ENCODE measurements around the gene MAGI2.

DNA sequence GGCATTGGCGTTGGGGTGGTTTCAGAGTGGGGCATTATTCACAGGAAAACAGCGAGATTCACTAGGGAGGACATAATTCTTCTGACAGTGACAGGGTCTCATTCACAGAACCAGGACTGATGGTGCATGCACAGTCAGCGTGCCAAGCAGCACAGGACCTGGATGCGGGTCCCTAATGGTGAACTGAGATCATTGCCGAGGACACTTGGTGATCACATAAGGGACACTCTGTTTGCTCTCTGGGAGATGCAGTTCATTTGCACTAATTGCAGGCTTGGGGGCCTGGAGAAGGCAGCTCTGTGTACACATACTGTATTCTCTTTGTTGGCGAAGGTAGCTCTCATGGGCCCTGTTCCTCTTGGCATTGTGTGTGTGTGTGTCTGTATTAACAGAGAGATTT lies 938.8 kb downstream of the MAGI2 start:
- no peak for TF ChIP-seq POLR2A (IDR thresholded peaks at IDR 0.05)
- TF ChIP-seq, protein P1, sequence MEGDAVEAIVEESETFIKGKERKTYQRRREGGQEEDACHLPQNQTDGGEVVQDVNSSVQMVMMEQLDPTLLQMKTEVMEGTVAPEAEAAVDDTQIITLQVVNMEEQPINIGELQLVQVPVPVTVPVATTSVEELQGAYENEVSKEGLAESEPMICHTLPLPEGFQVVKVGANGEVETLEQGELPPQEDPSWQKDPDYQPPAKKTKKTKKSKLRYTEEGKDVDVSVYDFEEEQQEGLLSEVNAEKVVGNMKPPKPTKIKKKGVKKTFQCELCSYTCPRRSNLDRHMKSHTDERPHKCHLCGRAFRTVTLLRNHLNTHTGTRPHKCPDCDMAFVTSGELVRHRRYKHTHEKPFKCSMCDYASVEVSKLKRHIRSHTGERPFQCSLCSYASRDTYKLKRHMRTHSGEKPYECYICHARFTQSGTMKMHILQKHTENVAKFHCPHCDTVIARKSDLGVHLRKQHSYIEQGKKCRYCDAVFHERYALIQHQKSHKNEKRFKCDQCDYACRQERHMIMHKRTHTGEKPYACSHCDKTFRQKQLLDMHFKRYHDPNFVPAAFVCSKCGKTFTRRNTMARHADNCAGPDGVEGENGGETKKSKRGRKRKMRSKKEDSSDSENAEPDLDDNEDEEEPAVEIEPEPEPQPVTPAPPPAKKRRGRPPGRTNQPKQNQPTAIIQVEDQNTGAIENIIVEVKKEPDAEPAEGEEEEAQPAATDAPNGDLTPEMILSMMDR (IDR thresholded peaks at IDR 0.05): no peak

Data from esophagus squamous epithelium (tissue), 4 donors.